Right forelimb (tissue), 1 donor: Measurements from ENCODE around the gene RNPS1.
"Not testable (repeated sequence)": the region's sequence is repeated elsewhere in the genome, so short reads cannot be mapped to it uniquely, and the experiment has no call there.

Experiments
- DNase-seq: peaks from one replicate; pipeline ENCODE4 v3.0.0-alpha.2; 2018

Gene RNPS1

GRCh38 chr16:2282262-2282661, 14.3 kb upstream of the RNPS1 start:
- DNase-seq, result no peak

- DNase-seq, result peak; percentile 16
Observed at GRCh38 chr16:2280981-2281542, 13.1 kb upstream of the RNPS1 start.

GRCh38 chr16:2280461-2280860, 12.5 kb upstream of the RNPS1 start:
- no peak for DNase-seq

GRCh38 chr16:2278956-2279800, 11.3 kb upstream of the RNPS1 start:
- DNase-seq, result no peak

- DNase-seq, result no peak
Observed at GRCh38 chr16:2278272-2278608, 10.3 kb upstream of the RNPS1 start.

GRCh38 chr16:2277466-2278271, 9.7 kb upstream of the RNPS1 start:
- no peak for DNase-seq

GRCh38 chr16:2276368-2277195, 8.7 kb upstream of the RNPS1 start:
- peak; percentile 37 for DNase-seq

- DNase-seq, result peak; percentile 36
Observed at GRCh38 chr16:2275476-2276367, 7.8 kb upstream of the RNPS1 start.

GRCh38 chr16:2273931-2274330, 6.0 kb upstream of the RNPS1 start:
- no peak for DNase-seq

GRCh38 chr16:2273484-2273883, 5.6 kb upstream of the RNPS1 start:
- DNase-seq, result no peak

GRCh38 chr16:2271848-2272461, 4.0 kb upstream of the RNPS1 start:
- no peak for DNase-seq

- DNase-seq, result no peak
Observed at GRCh38 chr16:2270588-2271470, 2.9 kb upstream of the RNPS1 start.

- DNase-seq, result no peak
Observed at GRCh38 chr16:2270070-2270462, 2.1 kb upstream of the RNPS1 start.

GRCh38 chr16:2267505-2267912, 417 bp downstream of the RNPS1 start:
- not testable (repeated sequence) for DNase-seq

GRCh38 chr16:2266887-2267286, 1.0 kb downstream of the RNPS1 start:
- DNase-seq, result not testable (repeated sequence)

- not testable (repeated sequence) for DNase-seq
Observed at GRCh38 chr16:2263026-2263425, 4.9 kb downstream of the RNPS1 start.

- DNase-seq, result no peak
Observed at GRCh38 chr16:2260250-2260649, 7.7 kb downstream of the RNPS1 start.

- not testable (repeated sequence) for DNase-seq
Observed at GRCh38 chr16:2258530-2258929, 9.4 kb downstream of the RNPS1 start.

- no peak for DNase-seq
Observed at GRCh38 chr16:2257726-2258125, 10.2 kb downstream of the RNPS1 start.

GRCh38 chr16:2256531-2257140, 11.3 kb downstream of the RNPS1 start:
- no peak for DNase-seq
